NCI-H2107 (cell line): ENCODE results near the gene PLXNA4.

Experiments
- DNase-seq: peaks from one replicate; lab custom pipeline; 2025; lab: John Stamatoyannopoulos, UW

Gene PLXNA4

GRCh38 chr7:132112106-132112505 is 464.2 kb downstream of the PLXNA4 start:
- no peak for DNase-seq

GRCh38 chr7:132110692-132111091 is 465.6 kb downstream of the PLXNA4 start:
- no peak for DNase-seq

- DNase-seq, result no peak
These were observed 466.5 kb downstream of the PLXNA4 start for GRCh38 chr7:132109769-132110168.

- DNase-seq, result no peak
These were observed 467.7 kb downstream of the PLXNA4 start for GRCh38 chr7:132108563-132108962.

GRCh38 chr7:132106491-132106890 is 469.8 kb downstream of the PLXNA4 start:
- DNase-seq, result no peak

GRCh38 chr7:132105096-132105495 is 471.2 kb downstream of the PLXNA4 start:
- no peak for DNase-seq

GRCh38 chr7:132103718-132104117 is 472.6 kb downstream of the PLXNA4 start:
- no peak for DNase-seq

GRCh38 chr7:132102942-132103341 is 473.3 kb downstream of the PLXNA4 start:
- no peak for DNase-seq

- DNase-seq, result no peak
These were observed 473.9 kb downstream of the PLXNA4 start for GRCh38 chr7:132102391-132102790.

- no peak for DNase-seq
These were observed 475.3 kb downstream of the PLXNA4 start for GRCh38 chr7:132100981-132101380.

- DNase-seq, result no peak
These were observed 475.8 kb downstream of the PLXNA4 start for GRCh38 chr7:132100483-132100882.

GRCh38 chr7:132099163-132099562 is 477.1 kb downstream of the PLXNA4 start:
- no peak for DNase-seq

GRCh38 chr7:132098327-132098726 is 477.9 kb downstream of the PLXNA4 start:
- DNase-seq, result no peak

GRCh38 chr7:132097550-132098134 is 478.6 kb downstream of the PLXNA4 start:
- no peak for DNase-seq

GRCh38 chr7:132095111-132095765 is 481.0 kb downstream of the PLXNA4 start:
- DNase-seq, result no peak

- DNase-seq, result no peak
These were observed 484.2 kb downstream of the PLXNA4 start for GRCh38 chr7:132092106-132092505.

- no peak for DNase-seq
These were observed 484.6 kb downstream of the PLXNA4 start for GRCh38 chr7:132091706-132092105.

GRCh38 chr7:132090444-132090843 is 485.8 kb downstream of the PLXNA4 start:
- no peak for DNase-seq

GRCh38 chr7:132089356-132089755 is 486.9 kb downstream of the PLXNA4 start:
- DNase-seq, result no peak

GRCh38 chr7:132087421-132087820 is 488.8 kb downstream of the PLXNA4 start:
- no peak for DNase-seq

- DNase-seq, result no peak
These were observed 491.4 kb downstream of the PLXNA4 start for GRCh38 chr7:132084776-132085388.

- DNase-seq, result no peak
These were observed 492.6 kb downstream of the PLXNA4 start for GRCh38 chr7:132083537-132084123.

- no peak for DNase-seq
These were observed 493.1 kb downstream of the PLXNA4 start for GRCh38 chr7:132083126-132083525.
